ENCODE data around the gene CNTNAP2.

The CNTNAP2 gene

GRCh38 chr7:147999962-148000361, 1883.4 kb downstream of the CNTNAP2 start:
- no peak for DNase-seq

GRCh38 chr7:148011753-148012152, 1895.2 kb downstream of the CNTNAP2 start:
- peak; percentile 0 for DNase-seq

GRCh38 chr7:148014001-148014400, 1897.4 kb downstream of the CNTNAP2 start:
- DNase-seq, result no peak

- DNase-seq, result peak; percentile 7
Observed at GRCh38 chr7:148014541-148014940, 1897.9 kb downstream of the CNTNAP2 start.

GRCh38 chr7:148017126-148017525, 1900.5 kb downstream of the CNTNAP2 start:
- no peak for DNase-seq

GRCh38 chr7:148020679-148021078, 1904.1 kb downstream of the CNTNAP2 start:
- no peak for DNase-seq

- no peak for DNase-seq
Observed at GRCh38 chr7:148021507-148022045, 1905.0 kb downstream of the CNTNAP2 start.

GRCh38 chr7:148022832-148023231, 1906.2 kb downstream of the CNTNAP2 start:
- DNase-seq, result no peak

- no peak for DNase-seq
Observed at GRCh38 chr7:148026713-148027112, 1910.1 kb downstream of the CNTNAP2 start.

GRCh38 chr7:148028165-148028564, 1911.6 kb downstream of the CNTNAP2 start:
- DNase-seq, result no peak

- no peak for DNase-seq
Observed at GRCh38 chr7:148031019-148031418, 1914.4 kb downstream of the CNTNAP2 start.

- no peak for DNase-seq
Observed at GRCh38 chr7:148031811-148032210, 1915.2 kb downstream of the CNTNAP2 start.

- DNase-seq, result no peak
Observed at GRCh38 chr7:148035950-148036349, 1919.3 kb downstream of the CNTNAP2 start.

- no peak for DNase-seq
Observed at GRCh38 chr7:148037044-148037443, 1920.4 kb downstream of the CNTNAP2 start.

GRCh38 chr7:148041156-148041555, 1924.6 kb downstream of the CNTNAP2 start:
- no peak for DNase-seq

- DNase-seq, result no peak
Observed at GRCh38 chr7:148042935-148043631, 1926.5 kb downstream of the CNTNAP2 start.

GRCh38 chr7:148044173-148044572, 1927.6 kb downstream of the CNTNAP2 start:
- DNase-seq, result no peak

GRCh38 chr7:148045521-148045920, 1928.9 kb downstream of the CNTNAP2 start:
- no peak for DNase-seq

- no peak for DNase-seq
Observed at GRCh38 chr7:148049068-148049467, 1932.5 kb downstream of the CNTNAP2 start.

GRCh38 chr7:148050492-148051158, 1934.0 kb downstream of the CNTNAP2 start:
- DNase-seq, result no peak

- no peak for DNase-seq
Observed at GRCh38 chr7:148056406-148056805, 1939.8 kb downstream of the CNTNAP2 start.

- no peak for DNase-seq
Observed at GRCh38 chr7:148058092-148058491, 1941.5 kb downstream of the CNTNAP2 start.

GRCh38 chr7:148058753-148059152, 1942.2 kb downstream of the CNTNAP2 start:
- DNase-seq, result no peak

- DNase-seq, result no peak
Observed at GRCh38 chr7:148060724-148061123, 1944.1 kb downstream of the CNTNAP2 start.

Measured in fibroblast of upper back skin (primary cell).